GM19397 (cell line): ENCODE measurements around the gene CAMSAP1.

ENCODE experiments used
- ATAC-seq: cut with Tn5 transposase; IDR thresholded peaks from one replicate; pipeline ENCODE4 v1.9.1; 2021; ENCODE audit warnings: mild to moderate bottlenecking, moderate library complexity; ENCODE audit not compliant: unreplicated experiment

Gene CAMSAP1

DNA sequence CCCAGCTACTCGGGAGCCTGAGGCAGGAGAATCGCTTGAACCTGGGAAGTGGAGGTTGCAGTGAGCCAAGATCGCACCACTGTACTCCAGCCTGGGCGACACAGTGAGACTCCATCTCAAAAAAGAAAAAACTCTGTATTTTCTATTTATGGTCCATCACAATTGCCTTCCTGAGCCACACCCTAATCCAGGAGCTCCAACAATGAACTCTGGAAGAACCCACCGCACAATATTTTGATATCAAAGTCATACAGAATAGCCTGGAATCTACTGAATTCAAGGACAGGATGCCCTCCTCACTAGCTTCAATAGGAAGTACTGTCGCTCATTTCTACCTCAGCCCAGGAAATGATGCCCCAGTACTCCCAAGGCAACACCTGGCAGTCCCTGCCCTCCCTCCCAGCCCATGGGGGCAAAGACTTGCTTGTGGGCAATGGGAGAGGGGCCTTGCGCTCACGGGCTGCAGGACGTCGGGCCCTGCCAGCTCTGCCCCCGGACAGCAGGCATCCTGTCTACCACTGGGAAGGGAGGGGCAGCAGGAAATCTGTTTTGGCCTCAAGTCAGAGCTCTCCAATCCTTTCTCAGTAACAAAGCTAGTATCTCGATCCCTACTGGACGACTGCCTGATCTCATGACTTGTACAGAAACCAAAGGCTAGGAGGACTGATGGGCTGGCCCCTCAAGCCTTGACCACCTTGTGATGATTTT, 34.1 kb upstream of the CAMSAP1 start:
- ATAC-seq, result no peak

DNA sequence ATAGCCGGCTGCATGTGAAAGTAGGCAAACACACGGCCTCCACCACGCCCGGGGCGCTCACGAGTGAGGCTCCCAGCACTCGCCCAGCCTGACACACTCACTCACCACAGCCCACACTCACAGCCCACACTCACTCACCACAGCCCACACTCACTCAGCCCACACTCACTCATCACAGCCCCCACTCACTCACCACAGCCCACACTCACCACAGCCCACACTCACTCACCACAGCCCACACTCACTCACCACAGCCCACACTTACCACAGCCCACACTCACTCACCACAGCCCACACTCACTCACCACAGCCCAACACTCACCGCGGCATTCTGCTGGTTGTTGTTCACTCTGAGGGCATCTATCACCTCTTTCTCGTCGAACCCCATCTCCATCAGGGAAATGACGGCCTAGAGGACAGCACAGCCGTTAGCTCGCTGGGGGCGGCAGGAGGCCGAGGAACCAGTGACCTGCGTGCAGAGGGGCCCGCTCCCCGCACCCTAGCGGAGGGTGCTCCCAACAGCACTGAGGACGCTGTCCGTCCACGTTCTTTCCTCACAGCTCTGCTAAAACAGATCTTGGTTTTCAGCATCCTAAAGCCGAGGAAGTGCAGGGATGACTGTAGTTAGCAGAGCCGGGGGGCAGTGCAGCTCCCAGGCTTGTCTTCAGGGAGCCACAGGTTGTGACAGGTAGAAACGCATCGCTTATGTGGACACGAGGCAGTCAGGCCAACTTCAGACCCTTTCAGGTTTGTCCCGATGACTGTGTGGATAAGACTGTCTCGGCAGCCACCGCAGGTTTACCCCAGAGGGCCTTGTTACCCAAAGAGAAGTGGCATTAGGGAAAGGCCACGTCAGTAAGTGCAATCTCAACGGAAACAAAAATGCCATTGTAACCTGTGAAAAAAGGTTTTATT, 32.3 kb upstream of the CAMSAP1 start:
- ATAC-seq, result no peak

DNA sequence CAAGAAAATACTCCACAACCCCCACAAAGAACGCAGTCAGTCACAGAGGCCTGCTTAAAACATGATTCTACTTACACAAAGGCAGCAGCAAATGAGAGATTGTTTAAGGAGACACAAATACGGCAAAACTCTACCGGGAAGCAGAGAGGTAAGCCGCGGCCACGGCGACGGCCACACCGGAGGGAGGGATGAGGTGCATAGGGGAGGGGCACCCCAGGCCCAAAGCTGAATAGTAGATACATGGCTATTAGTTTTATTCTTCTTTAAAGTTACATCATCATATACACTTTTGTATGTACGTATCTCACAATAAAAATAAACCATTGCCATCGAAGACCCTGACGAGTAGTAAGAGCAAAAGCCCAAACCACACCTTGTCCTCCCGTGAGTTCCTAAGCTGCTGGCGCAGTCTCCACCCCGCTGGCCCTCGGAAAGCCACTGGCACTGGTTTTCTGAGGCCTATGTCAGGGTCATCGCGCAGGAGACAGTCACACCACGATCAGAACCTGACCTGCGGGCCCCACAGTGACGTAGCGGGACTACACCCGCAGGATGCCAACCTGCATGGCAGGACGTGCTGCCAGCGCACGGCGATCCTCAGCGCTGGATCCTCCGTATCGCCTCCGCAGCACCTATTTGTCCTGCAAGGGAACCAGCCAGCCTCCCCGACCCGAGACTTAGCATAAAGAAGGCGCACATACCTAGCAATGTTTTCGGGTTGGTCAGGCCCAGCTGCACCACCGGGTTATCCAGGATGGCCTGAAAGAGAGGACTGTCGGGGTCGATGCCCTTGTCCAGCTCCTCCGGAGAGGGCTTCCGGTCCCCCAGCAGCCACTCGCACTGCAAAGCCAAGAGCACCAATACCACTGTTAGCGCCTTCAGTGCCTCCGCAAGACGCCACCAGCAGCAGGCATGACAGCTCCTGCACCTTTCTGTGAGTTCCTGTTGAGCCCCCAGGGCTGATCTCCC, 30.5 kb upstream of the CAMSAP1 start:
- no peak for ATAC-seq

DNA sequence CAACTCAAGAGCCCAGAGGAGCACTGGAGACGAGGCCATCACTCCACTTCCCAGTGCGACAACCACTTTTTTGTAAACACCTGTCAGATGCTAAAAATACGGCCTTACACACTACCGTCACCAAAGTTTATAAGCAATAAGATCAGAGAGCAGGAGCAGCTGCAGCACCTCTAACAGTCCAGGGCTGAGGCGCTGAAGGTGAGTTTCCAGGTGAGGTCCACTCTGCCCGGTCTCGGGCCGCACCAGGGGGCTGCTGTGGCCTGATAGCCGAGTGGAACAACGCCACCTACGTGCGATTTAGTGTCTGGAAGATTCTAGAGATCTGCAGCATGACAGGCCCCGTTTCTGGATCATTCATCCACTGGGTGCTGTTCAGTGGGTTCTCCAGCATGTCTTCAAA, 25.8 kb upstream of the CAMSAP1 start:
- no peak for ATAC-seq

DNA sequence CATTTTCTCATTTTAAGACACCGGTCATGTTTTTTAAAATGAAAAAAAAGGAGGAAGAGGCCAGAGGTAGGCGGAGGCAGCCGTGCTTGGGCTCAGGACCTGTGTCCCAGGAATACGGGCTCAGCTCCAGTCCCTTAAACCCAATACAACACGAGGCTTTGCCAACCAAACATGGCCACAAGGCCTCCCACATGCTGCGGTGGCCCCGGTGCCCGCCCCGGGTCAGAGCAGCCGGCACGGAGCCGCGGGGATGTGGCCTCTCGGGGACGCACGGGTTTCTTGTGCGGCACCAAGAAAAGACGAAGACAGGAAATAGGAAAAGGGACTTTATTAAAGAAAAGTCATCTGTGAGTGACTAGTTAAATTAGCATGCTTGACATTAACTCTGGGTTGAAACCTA, 25.3 kb upstream of the CAMSAP1 start:
- no peak for ATAC-seq

DNA sequence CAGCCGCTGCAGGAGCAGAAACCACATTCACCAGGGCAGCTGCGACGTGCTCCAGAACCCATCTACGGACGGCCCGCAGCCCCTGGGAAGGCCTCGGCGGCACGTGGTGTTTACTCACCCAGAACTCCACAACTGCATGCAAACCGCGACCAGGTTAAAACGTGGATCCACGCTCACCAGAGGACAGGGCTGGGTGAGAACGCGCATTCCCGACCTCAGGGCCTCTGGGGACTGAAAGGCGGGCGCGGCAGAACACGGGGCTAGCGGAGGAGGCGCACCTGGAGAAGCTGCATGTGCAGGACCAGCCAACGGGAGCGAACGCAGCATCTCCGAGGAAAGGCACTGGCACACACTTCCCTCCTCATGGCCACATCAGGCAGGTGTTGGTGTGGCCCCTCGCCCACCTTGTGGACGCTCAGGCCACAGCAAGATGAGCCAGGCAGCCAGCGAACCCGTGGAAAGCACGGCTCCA, 24.0 kb upstream of the CAMSAP1 start:
- no peak for ATAC-seq

DNA sequence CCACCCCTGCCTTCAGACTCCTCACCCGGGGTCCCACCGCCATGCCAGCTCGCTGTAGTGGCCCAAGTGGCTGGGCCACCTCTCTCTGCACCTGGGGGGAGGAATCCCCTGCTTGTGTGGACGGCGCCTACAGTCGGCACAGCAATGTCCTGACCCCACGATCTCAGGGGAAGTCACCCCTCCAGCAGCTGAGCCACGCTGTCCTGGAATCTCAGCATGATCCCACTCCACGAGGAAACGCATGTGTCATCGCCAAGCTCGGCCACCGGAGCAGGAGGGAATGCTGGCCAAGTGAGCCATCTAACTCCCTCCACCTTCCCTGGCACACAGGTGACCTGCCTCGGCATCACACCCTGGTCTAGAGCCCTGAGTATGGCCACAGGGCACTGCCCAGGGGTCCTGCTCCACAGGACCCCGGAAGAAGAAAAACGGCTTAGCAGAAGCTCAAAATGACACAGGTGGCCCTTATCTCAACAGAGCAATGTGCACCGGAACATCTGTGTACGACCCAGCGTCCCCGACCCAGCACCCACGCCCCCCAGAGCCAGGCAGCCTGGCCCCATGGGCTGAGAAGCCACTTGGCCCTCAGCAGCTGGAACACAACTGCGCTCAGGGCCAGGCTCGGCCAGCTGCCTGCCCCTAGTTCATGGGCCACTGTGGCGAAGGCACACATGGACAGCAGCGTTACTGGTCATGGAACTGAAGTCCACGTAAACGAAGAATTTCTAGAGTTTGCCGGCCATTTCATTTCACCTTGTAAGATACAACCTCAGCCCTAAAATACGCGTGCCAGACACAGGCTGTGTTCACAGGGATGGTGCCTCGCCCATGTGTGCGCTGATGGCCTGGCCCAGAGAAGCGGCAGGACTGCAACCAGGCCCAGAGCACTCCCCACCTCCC, 23.4 kb upstream of the CAMSAP1 start:
- no peak for ATAC-seq

DNA sequence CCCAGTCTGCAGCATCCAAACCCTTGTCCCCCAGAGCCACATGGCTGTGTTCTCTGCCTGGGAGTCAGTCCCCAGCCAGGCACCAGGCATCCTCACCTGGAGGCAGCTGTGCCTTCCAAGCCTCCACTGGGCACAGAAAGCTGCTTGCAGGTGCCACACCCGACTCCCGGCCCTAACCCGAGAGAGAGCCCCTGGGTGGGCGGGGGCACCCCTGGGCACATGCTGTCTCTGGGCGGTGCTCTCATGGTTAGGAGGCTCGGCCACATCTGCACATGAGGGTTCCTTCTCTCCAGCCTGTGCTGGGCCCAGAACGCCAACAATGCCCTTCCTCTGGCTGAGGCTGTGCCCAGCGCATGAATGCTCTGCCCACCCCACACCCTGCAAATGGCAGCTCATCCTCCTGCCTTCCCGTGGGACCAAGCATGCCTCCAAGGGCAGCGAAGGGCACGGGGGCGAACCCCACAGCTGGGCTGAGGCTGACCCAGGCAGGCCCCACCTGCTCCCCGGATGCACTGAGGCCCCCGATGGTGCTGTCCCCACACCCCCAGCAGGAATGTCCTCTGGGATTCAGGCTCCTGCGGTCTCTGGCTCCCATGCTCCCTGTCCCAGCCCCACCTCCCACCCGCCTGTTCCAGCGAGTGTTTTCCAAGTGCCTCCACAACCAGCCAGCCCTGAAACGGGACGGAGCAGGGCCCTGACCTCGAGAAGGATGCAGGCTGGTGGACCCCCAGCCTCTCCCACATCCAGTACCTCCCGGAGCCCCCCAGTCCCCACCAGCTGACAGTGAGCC, 22.5 kb upstream of the CAMSAP1 start:
- ATAC-seq, result no peak

DNA sequence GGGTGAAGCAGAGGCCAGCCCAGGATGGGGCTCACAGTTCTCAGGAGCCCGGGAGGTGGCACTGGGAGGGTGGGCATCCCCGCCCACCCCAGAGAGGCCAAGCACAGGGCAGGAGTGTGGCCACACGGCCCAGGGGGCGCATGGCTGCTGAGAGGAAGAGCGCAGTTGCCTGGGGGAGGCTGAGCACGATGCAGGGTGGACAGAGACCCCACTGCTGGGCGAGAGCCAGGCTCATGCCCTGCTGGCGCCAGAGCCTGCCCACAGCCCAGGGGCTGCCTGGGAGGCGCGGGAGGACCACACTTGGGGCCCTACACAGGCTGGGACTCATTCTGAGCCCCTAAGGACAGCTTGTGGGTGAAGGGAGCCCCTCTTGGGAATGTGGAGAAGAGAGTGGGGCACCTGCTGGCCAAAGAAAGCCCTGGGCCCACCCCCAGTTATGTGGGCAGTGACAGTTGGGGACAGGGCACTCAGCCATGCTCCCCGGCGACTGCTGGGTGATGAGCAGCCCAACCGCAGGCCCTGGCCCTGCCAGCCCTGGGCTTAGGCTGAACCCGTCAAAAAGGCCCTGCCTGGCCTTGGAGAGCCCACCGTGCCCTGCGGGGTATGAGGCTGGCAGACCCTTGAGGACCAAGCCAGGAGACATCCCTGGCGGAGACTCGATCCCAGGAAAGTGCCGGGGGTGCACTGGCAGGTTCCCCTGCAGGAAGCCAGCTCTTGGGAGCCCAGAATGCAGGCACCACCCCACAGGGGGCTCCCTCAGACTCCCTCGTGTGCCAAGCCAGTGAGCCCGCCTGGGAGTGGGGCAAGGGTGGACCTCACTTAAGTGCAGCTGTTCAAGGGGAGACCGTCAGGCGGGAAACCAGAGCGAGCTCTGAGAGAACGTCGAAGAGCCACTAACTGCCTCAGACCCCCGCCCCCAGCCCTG, 21.6 kb upstream of the CAMSAP1 start:
- no peak for ATAC-seq

DNA sequence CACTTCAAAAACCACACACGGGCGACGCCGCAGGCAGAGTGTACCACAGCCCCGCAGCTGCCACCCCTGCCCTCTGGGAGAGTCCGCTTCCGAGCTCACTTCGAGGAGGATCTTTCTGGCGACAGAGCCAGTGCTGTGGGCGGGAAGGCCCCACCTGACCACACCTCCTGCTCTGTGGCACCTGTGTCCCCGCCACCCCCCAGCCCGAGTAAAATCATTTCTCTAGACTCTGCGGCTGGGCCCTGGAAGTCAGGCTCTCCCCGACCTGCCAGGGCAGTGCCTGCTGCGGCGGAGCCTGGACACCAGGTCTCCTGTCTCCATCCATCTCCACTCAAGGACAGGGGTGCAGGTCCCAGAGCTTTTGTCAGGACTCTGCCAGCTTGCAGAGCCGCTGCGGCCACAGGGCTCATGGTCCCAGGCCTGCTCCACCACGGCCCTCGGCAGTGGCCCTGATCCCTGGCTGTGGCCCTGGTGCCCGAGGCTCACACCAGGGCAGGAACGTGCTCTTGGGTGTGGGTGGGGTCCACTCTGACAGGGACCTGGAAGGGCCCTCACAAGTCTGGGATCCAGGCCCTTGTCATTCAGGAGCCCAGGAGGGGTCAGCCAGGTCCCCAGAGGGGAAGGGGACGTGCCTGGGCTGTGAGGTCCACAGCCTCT, 20.9 kb upstream of the CAMSAP1 start:
- ATAC-seq, result no peak

DNA sequence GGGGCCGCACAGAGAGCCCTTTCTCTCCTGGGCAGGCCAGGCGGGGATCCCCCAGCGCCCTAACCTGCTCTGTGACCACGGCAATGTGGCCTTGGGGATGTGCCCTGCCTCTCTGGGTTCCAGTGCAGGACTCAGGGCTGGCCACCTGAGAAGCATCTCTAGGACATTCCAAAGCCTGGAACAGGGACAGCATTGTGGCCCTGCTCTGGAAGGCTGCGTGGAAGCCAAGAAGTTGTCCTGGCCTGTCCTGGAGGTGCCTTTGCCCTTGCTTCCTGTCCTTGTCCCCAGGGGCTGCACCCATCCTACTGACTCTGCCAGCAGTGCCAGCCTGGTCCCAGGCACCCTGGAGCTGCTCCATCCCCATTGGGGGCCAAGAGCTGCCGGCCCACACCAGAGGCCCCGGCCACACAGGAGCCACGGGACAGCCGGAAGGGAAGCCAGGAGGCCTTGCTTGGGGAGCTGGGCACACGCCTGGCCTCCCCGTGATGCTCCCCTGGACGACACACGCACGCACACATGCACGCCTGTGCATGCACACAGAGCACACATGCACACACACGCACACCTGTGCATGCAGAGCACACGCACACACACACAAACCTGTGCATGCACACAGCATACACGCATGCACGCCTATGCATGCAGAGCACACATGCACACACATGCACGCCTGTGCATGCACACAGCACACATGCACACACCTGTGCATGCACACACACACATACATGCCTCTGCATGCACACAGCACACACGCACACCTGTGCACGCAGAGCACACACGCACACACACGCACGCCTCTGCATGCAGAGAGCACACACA, 20.1 kb upstream of the CAMSAP1 start:
- ATAC-seq, result no peak

DNA sequence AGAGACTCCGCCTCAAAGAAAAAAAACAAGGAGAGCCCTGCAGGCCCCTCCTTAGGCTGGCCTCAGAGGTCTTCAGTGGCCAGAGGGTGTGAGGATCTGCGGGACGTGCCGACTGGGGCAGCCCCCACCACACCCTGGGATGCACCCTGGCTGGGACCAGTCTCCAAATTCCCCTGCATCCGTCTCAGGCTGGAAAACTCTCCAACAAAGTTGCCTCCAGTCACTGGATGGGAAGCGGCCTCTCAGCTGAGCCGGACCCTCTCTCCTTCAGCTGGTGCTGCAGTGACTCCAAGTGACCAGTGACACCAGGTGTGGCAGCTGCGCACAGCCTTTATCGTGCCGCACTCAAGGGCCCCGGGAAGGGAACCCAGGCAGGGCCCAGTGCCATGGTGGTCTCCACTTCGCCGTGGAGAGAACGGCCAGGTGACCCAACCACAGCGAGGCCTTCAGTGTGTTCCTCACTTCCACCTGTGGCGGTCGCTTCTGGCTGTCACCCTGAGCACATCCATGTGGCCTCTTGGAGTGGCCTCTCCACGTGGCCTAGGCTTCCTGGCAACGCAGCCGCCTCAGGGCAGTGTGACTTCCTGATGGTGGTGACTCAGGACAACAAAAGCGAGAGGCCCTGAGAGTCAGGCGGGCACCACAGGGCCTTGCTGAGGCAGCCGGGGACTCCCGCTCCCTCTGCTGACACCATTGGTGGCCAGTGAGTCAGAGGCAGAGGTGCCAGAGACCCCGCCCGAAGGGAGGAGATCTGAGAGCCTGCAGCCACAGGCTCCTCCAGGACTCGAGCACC, 19.3 kb upstream of the CAMSAP1 start:
- no peak for ATAC-seq

DNA sequence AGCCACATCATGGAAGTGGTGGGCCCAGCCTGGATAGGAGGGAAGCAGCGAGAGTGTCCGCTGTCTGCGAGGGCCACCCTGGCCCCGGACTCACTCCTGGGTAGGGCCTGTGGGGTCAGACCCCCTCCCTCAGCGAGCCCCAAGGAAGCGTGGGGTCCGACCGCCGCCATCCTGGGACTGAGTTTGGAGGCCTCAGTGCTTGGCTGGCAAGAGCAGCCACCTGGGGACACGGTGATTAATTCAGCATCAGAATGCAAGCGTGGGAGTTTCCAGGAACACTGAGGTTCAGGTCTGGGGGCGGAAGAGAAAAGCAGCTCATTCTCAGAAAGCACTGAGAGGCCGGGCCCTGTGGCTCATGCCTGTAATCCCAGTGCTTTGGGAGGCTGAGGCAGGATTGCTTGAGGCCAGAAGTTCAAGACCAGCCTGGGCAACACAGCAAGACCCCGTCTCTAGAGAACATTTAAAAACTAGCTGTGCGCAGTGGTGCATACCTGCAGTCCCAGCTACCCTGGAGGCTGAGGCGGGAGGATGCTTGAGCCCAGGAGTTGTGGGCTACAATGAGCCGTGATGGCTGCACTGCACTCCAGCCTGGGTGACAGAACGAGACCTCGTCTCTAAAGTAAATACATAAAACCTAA, 18.3 kb upstream of the CAMSAP1 start:
- ATAC-seq, result no peak

DNA sequence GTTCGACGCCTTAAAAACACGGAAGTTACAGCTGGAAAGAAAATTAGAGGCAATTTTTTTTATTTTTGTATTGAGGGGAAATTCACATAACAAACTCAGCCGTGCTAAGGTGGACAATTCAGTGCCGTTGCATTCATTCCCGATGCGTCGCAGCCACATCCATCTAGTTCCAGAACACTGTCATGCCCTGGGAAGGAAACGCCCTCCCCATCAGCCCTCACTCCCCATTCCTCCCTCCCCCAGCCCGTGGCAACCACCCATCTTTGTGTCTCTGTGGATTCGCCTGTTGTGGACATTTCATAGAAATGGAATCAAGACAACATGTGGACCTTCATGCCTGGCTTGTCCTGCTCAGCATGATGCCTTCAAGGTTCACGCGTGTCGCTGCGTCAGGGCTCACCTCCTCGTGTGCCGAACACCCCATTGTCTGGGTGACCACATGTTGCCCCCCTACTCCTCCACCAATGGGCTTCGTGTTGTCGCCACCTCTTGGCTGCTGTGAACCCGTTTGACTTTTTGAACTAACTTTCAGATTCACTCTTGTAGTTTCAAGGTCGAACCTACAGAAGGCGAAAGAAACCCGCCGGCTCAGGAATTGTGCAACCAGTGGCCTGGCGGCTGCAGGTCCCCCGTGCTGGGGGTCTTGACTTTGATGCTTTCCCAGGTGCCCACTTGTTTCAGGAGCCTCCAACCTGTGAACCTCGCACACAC, 17.4 kb upstream of the CAMSAP1 start:
- no peak for ATAC-seq

DNA sequence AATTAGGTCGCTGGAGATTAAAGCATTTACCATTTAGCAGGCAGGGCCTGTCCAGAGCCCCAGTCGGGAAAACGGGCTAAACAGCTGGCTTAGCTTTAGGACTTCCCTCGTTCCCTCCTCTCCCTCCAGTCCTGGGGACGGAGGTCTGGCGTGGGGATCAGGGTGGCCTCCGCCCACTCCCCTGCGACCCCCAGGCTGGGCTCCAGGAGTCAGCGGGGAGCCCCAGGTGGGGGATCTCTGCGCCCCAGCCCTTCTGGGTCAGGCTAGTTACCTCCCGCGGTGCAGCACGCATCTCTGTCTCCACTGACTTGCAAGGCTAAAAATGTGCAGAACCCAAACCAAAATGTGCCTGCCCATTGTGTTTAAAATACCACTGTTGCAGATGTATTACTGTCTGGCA, 16.2 kb upstream of the CAMSAP1 start:
- ATAC-seq, result no peak
